NB4 (cell line): ENCODE results near the gene PGLYRP4.

Source experiments
- CTCF ChIP-seq: IDR thresholded peaks from one replicate; pipeline ENCODE4 v1.5.1; 2012; ENCODE audit warnings: low read depth, low read length
- POLR2A ChIP-seq: IDR thresholded peaks from 2 replicates; pipeline ENCODE4 v1.6.1; 2011; ENCODE audit warnings: mild to moderate bottlenecking; ENCODE audit not compliant: insufficient read length; ENCODE audit errors: extremely low read depth

- no peak for TF ChIP-seq CTCF
- no peak for TF ChIP-seq POLR2A
Observed at GRCh38 chr1:153379591-153379990, 30.9 kb upstream of the PGLYRP4 start.
